Brain microvascular endothelial cell (primary cell): ENCODE data around the gene CYB561.
A peak's percentile ranks its signal among the peaks of the same experiment; 100 is the strongest.

ENCODE experiments used
- DNase-seq: peaks from one replicate; pipeline ENCODE4 v3.0.0-alpha.2; 2020
- H3K27ac ChIP-seq: fragments of 250-450 bp; sonication (Bioruptor Pico); 2 replicates; pipeline ENCODE4 v1.5.1; 2020; ENCODE audit warnings: mild to moderate bottlenecking, moderate library complexity
- H3K27me3 ChIP-seq: fragments of 250-450 bp; sonication (Bioruptor Pico); replicated peaks from 2 replicates; pipeline ENCODE4 v1.5.1; 2020; ENCODE audit warnings: mild to moderate bottlenecking
- H3K36me3 ChIP-seq: fragments of 250-450 bp; sonication (Bioruptor Pico); replicated peaks from 2 replicates; pipeline ENCODE4 v1.5.1; 2020; ENCODE audit warnings: mild to moderate bottlenecking
- H3K4me3 ChIP-seq: 2 replicates; pipeline ENCODE4 v1.5.1; 2011; ENCODE audit warnings: low read depth, mild to moderate bottlenecking, control low read depth, low read length, moderate library complexity
- CTCF ChIP-seq: IDR thresholded peaks from 2 replicates; pipeline ENCODE4 v1.5.1; 2011; ENCODE audit warnings: low read depth, mild to moderate bottlenecking, moderate library complexity, low read length, control low read depth, inconsistent platforms; ENCODE audit errors: missing control alignments
- in situ Hi-C: cut with HindIII; loops from 2 replicates; pipeline ENCODE4 v1.10.0; 2017; ENCODE audit warnings: low sequenced_read_pairs, low pct_ligation_motif_present

CYB561 gene

GRCh38 chr17:63418540-63418939 is 27.6 kb downstream of the CYB561 start:
- no peak overlapping the region for H3K27ac ChIP-seq
- TF ChIP-seq CTCF = no peak
- DNase-seq = no peak
- in situ Hi-C loops = no loop called here
- H3K4me3 ChIP-seq = no peak overlapping the region
- no peaks in the 10 kb centered on the region for H3K27me3 ChIP-seq
- H3K36me3 ChIP-seq = peaks cover 73% of the 10 kb centered on the region

- H3K4me3 ChIP-seq = no peak overlapping the region
- H3K36me3 ChIP-seq = peaks cover 74% of the 10 kb centered on the region
- no peak for TF ChIP-seq CTCF
- no peak for DNase-seq
- H3K27ac ChIP-seq = no peak overlapping the region
- in situ Hi-C loops = no loop called here
- no peaks in the 10 kb centered on the region for H3K27me3 ChIP-seq
Observed at GRCh38 chr17:63414222-63414621, 31.9 kb downstream of the CYB561 start.

GRCh38 chr17:63413128-63413527 is 33.0 kb downstream of the CYB561 start:
- no peak for TF ChIP-seq CTCF
- no peak overlapping the region for H3K4me3 ChIP-seq
- in situ Hi-C loops = no loop called here
- H3K27me3 ChIP-seq = no peaks in the 10 kb centered on the region
- no peak for DNase-seq
- H3K36me3 ChIP-seq = peaks cover 67% of the 10 kb centered on the region
- H3K27ac ChIP-seq = no peak overlapping the region

GRCh38 chr17:63412234-63412633 is 33.9 kb downstream of the CYB561 start:
- in situ Hi-C loops = no loop called here
- no peaks in the 10 kb centered on the region for H3K27me3 ChIP-seq
- no peak overlapping the region for H3K4me3 ChIP-seq
- no peak for TF ChIP-seq CTCF
- DNase-seq = no peak
- peaks cover 65% of the 10 kb centered on the region for H3K36me3 ChIP-seq
- no peak overlapping the region for H3K27ac ChIP-seq

- no peaks in the 10 kb centered on the region for H3K27me3 ChIP-seq
- H3K36me3 ChIP-seq = peaks cover 47% of the 10 kb centered on the region
- no peak overlapping the region for H3K4me3 ChIP-seq
- TF ChIP-seq CTCF = no peak
- H3K27ac ChIP-seq = no peak overlapping the region
- no peak for DNase-seq
- in situ Hi-C loops = no loop called here
Observed at GRCh38 chr17:63407741-63408330, 38.3 kb downstream of the CYB561 start.

- peak; percentile 94 for DNase-seq
- peak; percentile 87 for TF ChIP-seq CTCF
- Histone ChIP-seq H3K27ac (peak overlapping the region; percentile 34), H3K36me3 (peaks cover 41% of the 10 kb centered on the region), H3K27me3 (no peaks in the 10 kb centered on the region), H3K4me3 (no peak overlapping the region)
- in situ Hi-C loops = no loop called here
Observed at GRCh38 chr17:63406689-63407330, 39.3 kb downstream of the CYB561 start.
